ENCODE data around the gene ENOX1.

Gene ENOX1

GRCh38 chr13:43573802-43574514, 212.8 kb downstream of the ENOX1 start:
- no peak overlapping the region for H3K4me3 ChIP-seq (ENCODE audit: low read depth, low read length)
- in situ Hi-C loops (cut with HindIII; ENCODE audit: low sequenced_read_pairs), result no loop called here
- no peak for TF ChIP-seq CTCF (IDR thresholded peaks at IDR 0.05; ENCODE audit: low read depth, low read length)
- no peak for DNase-seq (ENCODE audit: low read depth, low spot score)

DNA sequence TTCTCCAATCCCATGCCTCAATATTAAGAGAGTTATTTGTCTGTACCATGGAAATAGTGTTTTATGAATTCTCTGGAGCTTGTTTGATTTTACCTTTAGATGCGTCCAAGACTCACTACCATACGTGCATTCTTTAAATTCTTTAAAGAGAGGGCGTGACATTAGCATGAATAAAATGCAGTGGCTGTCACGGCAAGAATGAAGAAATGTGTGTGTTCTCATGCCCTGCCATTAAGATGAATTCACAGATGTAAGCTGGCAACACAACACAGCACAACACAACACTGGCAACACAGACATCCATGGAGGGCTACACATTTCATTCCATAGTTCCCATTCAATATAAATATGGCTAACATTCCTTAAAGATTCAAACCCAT, 213.4 kb downstream of the ENOX1 start:
- TF ChIP-seq CTCF (IDR thresholded peaks at IDR 0.05; ENCODE audit: low read depth, low read length), result no peak
- peak; percentile 5 for DNase-seq (ENCODE audit: low read depth, low spot score)
- no peak overlapping the region for H3K4me3 ChIP-seq (ENCODE audit: low read depth, low read length)
- in situ Hi-C loops (cut with HindIII; ENCODE audit: low sequenced_read_pairs), result no loop called here

DNA sequence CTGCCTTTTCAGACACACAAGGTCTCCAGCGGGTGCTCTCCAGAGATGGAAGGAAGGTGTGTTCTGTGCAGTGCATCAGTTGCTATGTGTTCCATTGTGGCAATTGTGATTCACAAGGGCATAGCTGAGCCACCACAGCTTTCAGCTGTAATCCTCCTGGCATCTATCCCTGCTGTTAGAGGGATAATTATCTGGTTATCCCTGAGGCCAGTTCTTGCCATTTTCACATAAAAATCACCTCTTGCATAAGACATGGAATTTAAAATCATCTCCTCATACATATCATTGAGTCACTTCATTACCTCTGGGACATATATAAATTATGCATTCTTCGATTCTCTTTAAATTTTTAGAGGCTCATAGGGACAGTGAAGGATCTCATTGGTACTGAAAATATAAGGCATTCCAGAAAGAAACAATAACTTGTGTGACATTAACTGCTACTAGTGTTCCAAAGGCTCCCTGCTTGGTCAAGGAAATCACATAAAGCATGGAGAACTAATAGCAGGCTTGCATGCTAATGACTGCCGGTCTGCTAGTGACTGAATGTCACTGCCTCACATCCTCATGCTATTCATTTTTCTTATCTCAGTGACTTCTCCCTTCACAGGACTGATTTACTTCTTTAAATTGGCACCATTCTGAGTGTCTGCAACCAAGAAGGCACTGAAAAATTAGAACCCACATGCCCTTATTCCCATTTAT, 214.0 kb downstream of the ENOX1 start:
- DNase-seq (ENCODE audit: low read depth, low spot score), result peak; percentile 57
- no peak for TF ChIP-seq CTCF (IDR thresholded peaks at IDR 0.05; ENCODE audit: low read depth, low read length)
- no peak overlapping the region for H3K4me3 ChIP-seq (ENCODE audit: low read depth, low read length)
- in situ Hi-C loops (cut with HindIII; ENCODE audit: low sequenced_read_pairs), result no loop called here

DNA sequence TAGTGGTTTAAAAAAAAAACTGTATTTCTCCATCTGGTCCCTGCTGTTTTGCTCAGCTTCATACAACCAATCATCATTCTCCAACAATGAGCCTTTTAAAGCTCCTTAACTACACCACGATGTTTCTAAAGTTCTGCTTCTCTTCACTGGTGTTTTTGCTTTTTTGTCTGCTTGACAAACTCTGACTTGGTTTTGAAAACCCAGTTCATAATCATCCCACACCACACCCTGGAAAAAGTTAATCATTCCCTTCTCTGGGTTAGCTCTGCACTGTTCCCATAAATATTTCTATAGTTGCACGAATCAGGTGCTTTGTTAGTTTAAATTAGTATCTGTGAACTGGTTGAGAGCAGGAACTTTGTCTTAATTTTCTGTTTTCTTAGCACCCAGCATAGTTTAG, 217.1 kb downstream of the ENOX1 start:
- DNase-seq (ENCODE audit: low read depth, low spot score), result no peak
- H3K4me3 ChIP-seq (ENCODE audit: low read depth, low read length), result no peak overlapping the region
- TF ChIP-seq CTCF (IDR thresholded peaks at IDR 0.05; ENCODE audit: low read depth, low read length), result no peak
- in situ Hi-C loops (cut with HindIII; ENCODE audit: low sequenced_read_pairs), result no loop called here

DNA sequence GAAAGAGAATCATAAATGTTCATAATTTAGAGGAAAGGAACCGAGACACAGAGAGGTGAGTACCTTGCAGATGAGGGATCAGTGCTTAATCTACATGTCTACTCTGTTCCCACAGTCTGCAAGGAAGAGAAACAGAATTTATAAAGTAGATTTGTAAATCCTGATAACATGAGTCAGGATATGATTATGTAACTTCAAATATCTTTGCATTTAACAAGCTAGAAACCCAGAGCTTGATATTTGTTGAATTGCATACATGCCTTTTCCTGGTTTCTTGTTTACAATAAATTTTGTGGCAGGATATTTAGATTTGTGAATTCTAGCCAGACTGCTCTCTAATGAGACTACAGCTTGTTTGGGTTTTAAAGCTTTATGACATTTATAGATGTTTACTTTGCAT, 219.2 kb downstream of the ENOX1 start:
- in situ Hi-C loops (cut with HindIII; ENCODE audit: low sequenced_read_pairs), result no loop called here
- TF ChIP-seq CTCF (IDR thresholded peaks at IDR 0.05; ENCODE audit: low read depth, low read length), result no peak
- no peak for DNase-seq (ENCODE audit: low read depth, low spot score)
- no peak overlapping the region for H3K4me3 ChIP-seq (ENCODE audit: low read depth, low read length)

- in situ Hi-C loops (cut with HindIII; ENCODE audit: low sequenced_read_pairs), result no loop called here
- no peak overlapping the region for H3K4me3 ChIP-seq (ENCODE audit: low read depth, low read length)
- TF ChIP-seq CTCF (IDR thresholded peaks at IDR 0.05; ENCODE audit: low read depth, low read length), result no peak
- DNase-seq (ENCODE audit: low read depth, low spot score), result no peak
Observed at GRCh38 chr13:43564952-43565351, 221.8 kb downstream of the ENOX1 start.
